ENCODE measurements around the gene PSMB11.

Gene PSMB11

DNA sequence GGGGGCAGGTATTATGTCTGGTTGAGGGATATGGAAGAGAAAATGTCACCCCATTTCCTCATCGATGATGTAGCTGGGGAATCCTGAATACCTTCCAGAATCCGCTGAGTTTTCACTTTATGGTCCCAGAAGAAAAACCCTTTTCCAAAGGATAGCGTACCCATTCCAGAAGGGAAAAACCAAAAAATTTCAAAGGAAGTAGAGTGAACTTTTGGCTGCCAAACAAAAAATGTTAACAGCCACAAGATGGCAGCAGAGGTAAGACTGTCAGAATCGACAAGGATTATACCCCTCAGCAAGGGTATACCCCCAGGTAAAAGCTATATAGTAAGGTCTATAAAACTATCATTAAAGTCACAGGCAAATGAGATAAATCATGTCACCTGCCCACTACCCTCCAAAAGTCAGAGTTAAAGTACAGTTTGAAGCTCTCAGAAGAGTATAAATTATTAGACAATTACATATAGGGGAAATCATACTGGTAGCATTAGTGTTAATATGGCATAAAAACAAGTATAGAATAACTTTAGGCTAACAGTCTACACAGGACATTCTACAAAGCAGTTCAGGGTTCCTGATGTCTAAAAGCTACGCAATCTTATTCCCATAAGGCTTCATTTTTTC is 34.9 kb downstream of the PSMB11 start:
- peaks cover 20% of the 10 kb centered on the region for H3K4me1 ChIP-seq (ENCODE audit: control insufficient read depth, insufficient read depth, low read length)
- no peaks in the 10 kb centered on the region for H3K9me3 ChIP-seq (ENCODE audit: control insufficient read depth, insufficient read depth, low read depth, low read length)
- H3K4me3 ChIP-seq (ENCODE audit: low read depth, low read length) = no peak overlapping the region
- H3K9ac ChIP-seq (ENCODE audit: low read length) = no peak overlapping the region
- H3K27me3 ChIP-seq (ENCODE audit: control insufficient read depth, insufficient read depth, low read length) = no peaks in the 10 kb centered on the region
- H3K36me3 ChIP-seq (ENCODE audit: control insufficient read depth, insufficient read depth, low read length) = peaks cover 90% of the 10 kb centered on the region
- 0 out of 2 replicates have a peak overlapping the region, but pooled peaks have one; percentile 22 for H3K27ac ChIP-seq (ENCODE audit: low read depth, low read length)

DNA sequence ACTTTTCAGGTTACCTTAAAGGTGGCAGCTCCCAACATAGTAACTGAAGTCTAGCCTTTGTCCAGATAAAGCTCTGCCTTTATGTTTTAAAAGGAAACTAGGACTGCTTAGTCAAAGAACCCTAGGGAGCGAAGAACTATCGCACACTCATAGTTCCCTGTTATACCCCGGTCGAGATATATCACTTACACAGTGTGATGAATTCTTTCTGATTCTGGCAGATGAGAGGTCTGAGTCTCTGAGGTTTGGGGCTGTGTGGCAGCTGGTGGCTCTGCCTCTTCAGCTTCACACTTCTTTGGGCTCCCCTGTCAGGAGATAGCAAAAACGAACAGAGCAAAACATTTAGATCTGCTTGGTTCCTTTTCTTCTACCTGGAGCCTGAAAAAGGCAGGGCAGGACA is 36.0 kb downstream of the PSMB11 start:
- H3K36me3 ChIP-seq (ENCODE audit: control insufficient read depth, insufficient read depth, low read length) = peaks cover 91% of the 10 kb centered on the region
- no peaks in the 10 kb centered on the region for H3K27me3 ChIP-seq (ENCODE audit: control insufficient read depth, insufficient read depth, low read length)
- H3K4me3 ChIP-seq (ENCODE audit: low read depth, low read length) = no peak overlapping the region
- H3K9me3 ChIP-seq (ENCODE audit: control insufficient read depth, insufficient read depth, low read depth, low read length) = no peaks in the 10 kb centered on the region
- no peak overlapping the region for H3K27ac ChIP-seq (ENCODE audit: low read depth, low read length)
- H3K9ac ChIP-seq (ENCODE audit: low read length) = no peak overlapping the region
- H3K4me1 ChIP-seq (ENCODE audit: control insufficient read depth, insufficient read depth, low read length) = peaks cover 10% of the 10 kb centered on the region

DNA sequence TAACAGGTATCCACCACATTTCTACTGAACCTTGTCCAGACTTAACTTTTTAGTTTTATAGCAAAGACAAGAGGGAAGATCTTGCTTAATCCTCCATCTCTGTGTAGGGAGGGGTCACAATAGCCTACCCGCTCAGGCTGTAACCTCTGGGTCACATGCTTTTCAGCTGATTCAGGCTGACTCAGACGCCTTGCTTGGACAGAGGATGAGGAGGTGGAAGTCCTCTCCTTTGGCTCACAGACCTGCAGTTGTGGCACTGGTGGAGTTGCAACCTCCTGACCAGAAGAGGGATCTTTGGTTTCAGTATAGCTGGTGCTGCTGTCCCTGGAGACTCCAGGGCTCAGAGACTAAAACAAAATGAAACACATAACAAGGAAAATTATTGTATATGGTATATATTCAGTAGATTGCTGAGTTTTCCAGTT is 36.7 kb downstream of the PSMB11 start:
- no peak overlapping the region for H3K4me3 ChIP-seq (ENCODE audit: low read depth, low read length)

DNA sequence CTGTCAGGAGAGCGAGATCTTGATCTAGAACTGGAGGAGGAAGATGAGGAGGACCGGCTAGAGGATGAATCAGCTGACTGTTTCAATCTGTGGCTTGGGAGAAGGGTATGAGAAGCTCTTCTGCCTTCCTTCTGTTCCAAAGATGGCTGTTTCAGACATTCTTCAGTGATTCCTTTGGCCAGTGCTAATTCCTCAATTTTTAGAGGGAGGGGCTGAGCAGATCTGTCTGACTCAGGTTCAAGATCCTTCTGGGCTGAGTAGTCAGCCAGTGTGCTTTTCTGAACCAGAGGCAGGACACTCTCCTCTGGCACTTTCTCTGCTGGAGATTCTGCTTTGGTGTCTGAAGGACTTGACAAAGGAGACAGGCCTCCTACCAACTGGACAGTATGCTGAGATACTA is 37.7 kb downstream of the PSMB11 start:
- Histone ChIP-seq H3K4me1 (ENCODE audit: control insufficient read depth, insufficient read depth, low read length) (peaks cover 9% of the 10 kb centered on the region; the same call in 1 of the 2 replicates), H3K4me3 (ENCODE audit: low read depth, low read length) (no peak overlapping the region), H3K9ac (ENCODE audit: low read length) (no peak overlapping the region), H3K36me3 (ENCODE audit: control insufficient read depth, insufficient read depth, low read length) (peaks cover 98% of the 10 kb centered on the region), H3K9me3 (ENCODE audit: control insufficient read depth, insufficient read depth, low read depth, low read length) (no peaks in the 10 kb centered on the region), H3K27ac (ENCODE audit: low read depth, low read length) (no peak overlapping the region), H3K27me3 (ENCODE audit: control insufficient read depth, insufficient read depth, low read length) (no peaks in the 10 kb centered on the region)

More for the DNA sequence above, 36.7 kb downstream of the PSMB11 start:
- no peak overlapping the region for H3K9ac ChIP-seq (ENCODE audit: low read length)
- no peak overlapping the region for H3K27ac ChIP-seq (ENCODE audit: low read depth, low read length)
- H3K9me3 ChIP-seq (ENCODE audit: control insufficient read depth, insufficient read depth, low read depth, low read length) = no peaks in the 10 kb centered on the region
- peaks cover 94% of the 10 kb centered on the region for H3K36me3 ChIP-seq (ENCODE audit: control insufficient read depth, insufficient read depth, low read length)
- peaks cover 9% of the 10 kb centered on the region; the same call in 1 of the 2 replicates for H3K4me1 ChIP-seq (ENCODE audit: control insufficient read depth, insufficient read depth, low read length)
- H3K27me3 ChIP-seq (ENCODE audit: control insufficient read depth, insufficient read depth, low read length) = no peaks in the 10 kb centered on the region

DNA sequence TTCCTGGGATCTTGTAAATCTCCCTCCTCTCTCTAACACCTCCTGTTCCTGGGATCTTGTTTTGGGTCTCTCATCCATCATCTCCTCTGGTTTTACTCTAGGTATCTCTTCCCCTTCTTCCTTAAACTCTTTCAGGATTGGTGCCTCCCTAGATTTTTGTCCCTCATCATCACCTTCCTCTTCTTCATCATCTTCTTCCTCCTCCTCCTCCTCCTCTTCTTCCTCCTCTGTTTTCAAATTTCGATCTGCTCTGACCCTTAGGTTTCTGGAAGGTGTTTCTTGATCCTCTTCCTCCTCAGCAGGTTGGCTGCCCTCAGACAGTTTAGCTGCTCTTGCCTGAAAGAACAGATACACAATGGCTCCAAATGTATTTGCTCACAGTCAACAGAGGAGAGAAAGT is 38.5 kb downstream of the PSMB11 start:
- no peak overlapping the region for H3K9ac ChIP-seq (ENCODE audit: low read length)
- H3K36me3 ChIP-seq (ENCODE audit: control insufficient read depth, insufficient read depth, low read length) = peaks cover 98% of the 10 kb centered on the region
- peaks cover 9% of the 10 kb centered on the region; the same call in 1 of the 2 replicates for H3K4me1 ChIP-seq (ENCODE audit: control insufficient read depth, insufficient read depth, low read length)
- H3K27me3 ChIP-seq (ENCODE audit: control insufficient read depth, insufficient read depth, low read length) = no peaks in the 10 kb centered on the region
- no peak overlapping the region for H3K4me3 ChIP-seq (ENCODE audit: low read depth, low read length)
- H3K9me3 ChIP-seq (ENCODE audit: control insufficient read depth, insufficient read depth, low read depth, low read length) = no peaks in the 10 kb centered on the region
- H3K27ac ChIP-seq (ENCODE audit: low read depth, low read length) = no peak overlapping the region

DNA sequence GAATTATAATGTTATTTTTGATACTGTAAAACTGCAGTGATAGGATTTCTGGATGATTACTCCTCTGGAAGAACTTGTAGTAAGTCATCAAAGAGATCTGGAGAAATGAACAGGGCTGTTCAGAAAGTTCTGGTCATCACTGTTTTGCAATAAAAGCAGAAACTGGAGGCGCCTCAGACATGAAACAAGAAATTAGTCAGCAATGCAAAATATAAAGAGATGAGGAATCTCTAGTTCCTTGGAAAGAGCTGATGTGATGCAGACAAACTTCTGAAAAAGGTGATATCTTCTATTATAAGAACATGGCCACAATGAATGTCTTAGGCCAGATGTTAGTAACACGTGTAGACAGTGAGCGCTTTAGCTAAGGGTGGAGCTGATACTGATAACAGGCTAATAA is 43.4 kb downstream of the PSMB11 start:
- Histone ChIP-seq H3K4me3 (ENCODE audit: low read depth, low read length) (no peak overlapping the region), H3K9ac (ENCODE audit: low read length) (no peak overlapping the region), H3K27me3 (ENCODE audit: control insufficient read depth, insufficient read depth, low read length) (no peaks in the 10 kb centered on the region), H3K27ac (ENCODE audit: low read depth, low read length) (no peak overlapping the region), H3K4me1 (ENCODE audit: control insufficient read depth, insufficient read depth, low read length) (no peaks in the 10 kb centered on the region), H3K9me3 (ENCODE audit: control insufficient read depth, insufficient read depth, low read depth, low read length) (no peaks in the 10 kb centered on the region), H3K36me3 (ENCODE audit: control insufficient read depth, insufficient read depth, low read length) (peaks cover 98% of the 10 kb centered on the region)

DNA sequence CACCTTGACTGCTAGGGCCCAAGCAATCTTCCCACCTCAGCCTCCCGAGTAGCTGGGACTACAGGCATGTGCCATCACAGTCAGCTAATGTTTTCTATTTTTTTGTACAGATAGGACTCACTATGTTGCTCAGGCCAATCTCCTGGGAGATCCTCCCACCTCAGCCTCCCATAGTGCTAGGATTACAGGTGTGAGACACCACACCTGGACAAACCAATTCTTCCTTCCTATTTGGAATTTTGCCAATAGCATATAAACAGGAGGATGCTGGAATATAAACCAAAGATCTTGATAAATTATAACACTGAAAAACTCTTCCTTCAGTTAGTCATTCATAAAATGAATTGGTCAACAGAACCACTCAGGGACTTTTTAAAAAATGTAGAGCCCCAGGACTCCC is 44.6 kb downstream of the PSMB11 start:
- no peaks in the 10 kb centered on the region for H3K4me1 ChIP-seq (ENCODE audit: control insufficient read depth, insufficient read depth, low read length)
- H3K27ac ChIP-seq (ENCODE audit: low read depth, low read length) = no peak overlapping the region
- H3K27me3 ChIP-seq (ENCODE audit: control insufficient read depth, insufficient read depth, low read length) = no peaks in the 10 kb centered on the region
- no peak overlapping the region for H3K9ac ChIP-seq (ENCODE audit: low read length)
- H3K9me3 ChIP-seq (ENCODE audit: control insufficient read depth, insufficient read depth, low read depth, low read length) = no peaks in the 10 kb centered on the region
- peaks cover 96% of the 10 kb centered on the region for H3K36me3 ChIP-seq (ENCODE audit: control insufficient read depth, insufficient read depth, low read length)
- no peak overlapping the region for H3K4me3 ChIP-seq (ENCODE audit: low read depth, low read length)

DNA sequence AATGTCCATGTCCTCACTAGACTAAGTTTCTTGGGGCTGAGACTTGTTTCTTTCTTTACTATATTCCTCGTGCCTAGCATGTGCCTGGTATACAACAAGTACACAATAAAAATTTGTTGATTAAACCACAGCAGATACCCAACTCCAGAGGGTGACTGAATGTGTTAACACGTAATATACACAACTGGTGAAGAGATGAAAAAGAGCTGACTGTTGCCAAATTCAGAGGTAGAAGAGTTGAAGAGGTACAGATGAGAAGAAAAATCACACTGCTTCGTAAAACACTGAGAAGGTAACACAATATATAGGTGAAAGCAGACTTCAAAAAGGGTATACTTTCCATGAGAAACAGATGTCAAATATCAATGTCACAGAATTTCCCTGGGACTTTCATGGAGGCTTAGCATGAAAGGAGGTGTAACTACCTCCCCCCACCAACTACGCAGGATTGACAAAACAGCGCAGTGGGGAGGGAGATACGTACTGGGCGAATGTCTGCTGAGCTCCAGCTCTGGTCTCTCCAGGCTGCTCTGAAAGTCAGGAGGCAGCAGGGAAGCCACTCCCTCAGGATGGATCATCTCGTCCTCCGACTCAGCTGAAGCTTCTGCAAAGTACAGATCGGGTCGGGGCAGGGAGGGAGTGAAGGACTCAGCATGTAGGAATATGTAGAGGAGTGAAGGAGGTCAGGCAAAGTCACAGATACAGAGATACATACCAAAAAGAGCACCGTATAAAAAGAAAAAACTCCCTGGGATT is 47.7 kb downstream of the PSMB11 start:
- H3K27ac ChIP-seq (ENCODE audit: low read depth, low read length) = no peak overlapping the region
- H3K27me3 ChIP-seq (ENCODE audit: control insufficient read depth, insufficient read depth, low read length) = no peaks in the 10 kb centered on the region
- peaks cover 86% of the 10 kb centered on the region for H3K36me3 ChIP-seq (ENCODE audit: control insufficient read depth, insufficient read depth, low read length)

DNA sequence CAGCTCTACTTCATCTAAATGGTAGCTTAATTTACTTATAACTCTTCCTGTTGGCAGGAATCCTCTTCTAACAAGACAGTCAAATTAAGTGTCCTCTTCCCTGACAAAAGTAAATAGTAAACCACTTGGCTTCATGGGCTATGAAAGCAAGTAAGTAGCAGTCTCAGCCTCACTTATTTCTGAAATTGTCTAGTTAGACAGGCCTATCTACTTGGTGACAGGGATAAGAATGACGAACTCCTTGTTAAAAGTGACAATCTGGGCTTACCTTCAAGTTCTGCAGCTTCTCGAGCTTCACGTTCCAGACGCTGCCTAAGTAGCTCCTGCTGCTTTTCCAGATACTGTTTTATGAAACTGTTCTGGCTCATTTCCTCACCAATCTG is 48.2 kb downstream of the PSMB11 start:
- Histone ChIP-seq H3K36me3 (ENCODE audit: control insufficient read depth, insufficient read depth, low read length) (peaks cover 81% of the 10 kb centered on the region), H3K9me3 (ENCODE audit: control insufficient read depth, insufficient read depth, low read depth, low read length) (no peaks in the 10 kb centered on the region), H3K9ac (ENCODE audit: low read length) (no peak overlapping the region), H3K27me3 (ENCODE audit: control insufficient read depth, insufficient read depth, low read length) (no peaks in the 10 kb centered on the region), H3K4me1 (ENCODE audit: control insufficient read depth, insufficient read depth, low read length) (peaks cover 4% of the 10 kb centered on the region), H3K4me3 (ENCODE audit: low read depth, low read length) (no peak overlapping the region), H3K27ac (ENCODE audit: low read depth, low read length) (no peak overlapping the region)

More for the DNA sequence above, 47.7 kb downstream of the PSMB11 start:
- H3K9ac ChIP-seq (ENCODE audit: low read length) = no peak overlapping the region
- H3K4me1 ChIP-seq (ENCODE audit: control insufficient read depth, insufficient read depth, low read length) = peaks cover 4% of the 10 kb centered on the region
- no peak overlapping the region for H3K4me3 ChIP-seq (ENCODE audit: low read depth, low read length)
- no peaks in the 10 kb centered on the region for H3K9me3 ChIP-seq (ENCODE audit: control insufficient read depth, insufficient read depth, low read depth, low read length)

DNA sequence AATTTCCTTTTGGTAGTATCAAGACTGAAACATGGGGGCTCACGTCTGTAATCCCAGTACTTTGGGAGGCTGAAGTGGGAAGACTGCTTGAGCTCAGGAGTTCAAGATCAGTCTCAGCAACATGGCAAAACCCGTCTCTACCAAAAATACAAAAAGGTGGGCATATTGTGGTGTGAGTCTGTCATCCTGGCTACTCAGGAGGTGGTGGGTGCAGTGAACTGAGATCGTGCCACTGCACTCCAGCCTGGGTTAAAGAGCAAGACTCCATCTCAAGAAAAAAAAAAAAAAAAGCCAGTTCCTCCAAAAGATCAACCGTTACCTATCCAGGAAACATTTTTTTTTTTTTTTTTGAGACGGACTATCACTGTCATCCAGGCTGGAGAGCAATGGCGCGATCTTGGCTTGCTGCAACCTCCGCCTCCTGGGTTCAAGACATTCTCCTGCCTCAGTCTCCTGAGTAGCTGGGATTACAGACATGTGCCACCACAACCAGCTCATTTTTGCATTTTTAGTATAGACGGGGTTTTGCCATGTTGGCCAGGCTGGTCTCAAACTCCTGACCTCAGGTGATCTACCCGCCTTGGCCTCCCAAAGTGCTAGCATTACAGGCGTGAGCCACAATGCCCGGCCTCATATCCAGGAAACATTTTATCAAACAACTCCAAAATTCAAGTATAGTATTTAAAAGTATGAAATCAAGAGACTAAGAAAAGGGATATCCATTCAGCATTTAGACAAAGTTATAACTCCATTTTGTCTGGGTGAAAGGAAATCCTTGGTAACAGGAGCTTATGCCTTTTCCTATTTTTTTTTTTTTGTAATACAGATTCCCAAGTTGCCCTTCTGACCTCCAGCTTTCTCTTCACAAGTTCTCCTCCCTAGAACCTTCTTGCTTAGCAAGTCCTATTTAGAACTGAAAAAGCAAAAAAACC is 49.5 kb downstream of the PSMB11 start:
- no peak overlapping the region for H3K27ac ChIP-seq (ENCODE audit: low read depth, low read length)
- no peak overlapping the region for H3K9ac ChIP-seq (ENCODE audit: low read length)
- peaks cover 67% of the 10 kb centered on the region for H3K36me3 ChIP-seq (ENCODE audit: control insufficient read depth, insufficient read depth, low read length)
- H3K27me3 ChIP-seq (ENCODE audit: control insufficient read depth, insufficient read depth, low read length) = no peaks in the 10 kb centered on the region
- no peak overlapping the region for H3K4me3 ChIP-seq (ENCODE audit: low read depth, low read length)
- H3K9me3 ChIP-seq (ENCODE audit: control insufficient read depth, insufficient read depth, low read depth, low read length) = no peaks in the 10 kb centered on the region
- H3K4me1 ChIP-seq (ENCODE audit: control insufficient read depth, insufficient read depth, low read length) = peaks cover 4% of the 10 kb centered on the region
